HepG2 (cell line): ENCODE results near the gene MED22. TPM values are rescaled to one million over a fixed set of nuclear protein-coding genes. Genes with fewer than 3 reads are reported as not detected.

Experiments used
- ATAC-seq: fragments of 200-7000 bp; cut with Tn5 transposase; 3 replicates; pipeline ENCODE4 v1.9.1; 2020; ENCODE audit warnings: mild to moderate bottlenecking, moderate library complexity
- BruUV-seq: library from RNA; stranded (reverse); fragments of 400-500 nt; replicated peaks from 2 replicates; lab custom pipeline; 2021; lab: Mats Ljungman, UMichigan
- CTCF ChIA-PET: fragments of 300-600 bp; formaldehyde crosslinking; extraction: SDS; loops from one replicate; lab custom pipeline; 2021; ENCODE audit warnings: low total read pairs, inconsistent platforms, low intra/inter-chr PET ratio; lab: Yijun Ruan, JAX
- POLR2A ChIA-PET: fragments of 350-600 bp; sonication (Branson Sonifier 250); formaldehyde crosslinking; loops from one replicate; lab custom pipeline; 2020; ENCODE audit warnings: antibody characterized with exemption, inconsistent platforms; lab: Yijun Ruan, JAX
- DNase-seq: peaks from one replicate; pipeline ENCODE4 v3.0.0-alpha.2; 2015; ENCODE audit warnings: low spot score
- FAIRE-seq: peaks from 3 replicates; lab custom pipeline; 2011; peaks lifted over from hg19 to GRCh38; lab: Jason Lieb, UNC
- H2AFZ ChIP-seq: one replicate; pipeline ENCODE4 v1.6.1; 2011; ENCODE audit warnings: low read length, inconsistent platforms
- H3K27ac ChIP-seq: fragments of 300-600 bp; 3 replicates; pipeline ENCODE4 v1.8.0; 2011; ENCODE audit warnings: mixed run types, mild to moderate bottlenecking, mixed read lengths, low read length, inconsistent platforms; ENCODE audit not compliant: insufficient read depth; ENCODE audit errors: extremely low read length
- H3K27me3 ChIP-seq, 2 experiments: fragments of 200-600 bp in 1 of 2; 2 replicates in 1 of 2; 3 replicates in 1 of 2; pipeline versions ENCODE4 v1.6.0 to v1.8.0; 2011; ENCODE audit warnings: low read length in 2 of 2, mild to moderate bottlenecking in 2 of 2, moderate library complexity in 2 of 2, inconsistent platforms in 1 of 2; ENCODE audit not compliant: insufficient read depth in 2 of 2, control insufficient read depth in 1 of 2
- H3K36me3 ChIP-seq, 2 experiments: fragments of 200-600 bp in 1 of 2; replicated peaks in 1 of 2; 2 replicates in 1 of 2; 3 replicates in 1 of 2; pipeline versions ENCODE4 v1.5.1 to v1.8.0; 2011; ENCODE audit warnings: low read length in 2 of 2, inconsistent platforms in 1 of 2; ENCODE audit not compliant: insufficient read depth in 2 of 2, control insufficient read depth in 1 of 2
- H3K4me1 ChIP-seq: 2 replicates; pipeline ENCODE4 v1.5.1; 2012; ENCODE audit warnings: low read length, inconsistent platforms; ENCODE audit not compliant: insufficient read depth
- H3K4me2 ChIP-seq: 2 replicates; pipeline ENCODE4 v1.6.0; 2011; ENCODE audit warnings: low read depth, low read length, inconsistent platforms
- H3K4me3 ChIP-seq, 3 experiments: fragments of 200-600 bp in 1 of 3; sonication (generic), shearing (Covaris generic) in 1 of 3; replicated peaks in 1 of 3; 2 replicates each; pipeline ENCODE4 v1.5.1; 2011 to 2016; ENCODE audit warnings: low read length in 3 of 3, inconsistent platforms in 2 of 3, low read depth in 2 of 3, mild to moderate bottlenecking in 2 of 3, control low read depth in 1 of 3, mixed read lengths in 1 of 3; ENCODE audit not compliant: insufficient read depth in 1 of 3
- H3K79me2 ChIP-seq: one replicate; pipeline ENCODE4 v1.6.1; 2011; ENCODE audit warnings: low read length, inconsistent platforms; ENCODE audit not compliant: insufficient read depth
- H3K9ac ChIP-seq: 2 replicates; pipeline ENCODE4 v1.6.0; 2011; ENCODE audit warnings: mild to moderate bottlenecking, low read depth, low read length, inconsistent platforms; ENCODE audit not compliant: insufficient read depth
- H3K9me3 ChIP-seq: 2 replicates; pipeline ENCODE4 v1.5.1; 2012; ENCODE audit warnings: mild to moderate bottlenecking, low read length
- H4K20me1 ChIP-seq: 2 replicates; pipeline ENCODE4 v1.6.0; 2011; ENCODE audit warnings: inconsistent platforms, mild to moderate bottlenecking, low read length, moderate library complexity; ENCODE audit not compliant: insufficient read depth
- CEBPG ChIP-seq: IDR thresholded peaks from 2 replicates; pipeline ENCODE4 v1.6.1; 2016
- DZIP1 ChIP-seq: sonication (generic); formaldehyde crosslinking; IDR thresholded peaks from 2 replicates; pipeline ENCODE4 v1.5.0; 2020; ENCODE audit warnings: mild to moderate bottlenecking, missing genetic modification reagents
- FUBP1 ChIP-seq: sonication (generic); formaldehyde crosslinking; IDR thresholded peaks from 2 replicates; pipeline ENCODE4 v1.5.1; 2020; ENCODE audit warnings: missing genetic modification reagents, mild to moderate bottlenecking, borderline replicate concordance
- KMT2B ChIP-seq: IDR thresholded peaks from 2 replicates; pipeline ENCODE4 v1.6.1; 2016; ENCODE audit warnings: missing genetic modification reagents, missing compliant biosample characterization
- MZF1 ChIP-seq: sonication (generic); formaldehyde crosslinking; IDR thresholded peaks from 2 replicates; pipeline ENCODE4 v1.8.1; 2023; ENCODE audit warnings: mild to moderate bottlenecking, missing genetic modification reagents, borderline replicate concordance
- NFE2L1 ChIP-seq: sonication (generic); formaldehyde crosslinking; IDR thresholded peaks from 2 replicates; pipeline ENCODE4 v1.4.0; 2020; ENCODE audit warnings: missing genetic modification reagents, mild to moderate bottlenecking, borderline replicate concordance
- PCBP1 ChIP-seq: fragments of 200-400 bp; formaldehyde crosslinking; IDR thresholded peaks from 2 replicates; pipeline ENCODE4 v1.6.1; 2017; ENCODE audit warnings: mild to moderate bottlenecking, low read depth, low read length, borderline replicate concordance
- ZBTB34 ChIP-seq: sonication (generic); formaldehyde crosslinking; IDR thresholded peaks from 2 replicates; pipeline ENCODE4 v1.8.0; 2022; ENCODE audit warnings: mild to moderate bottlenecking, missing genetic modification reagents
- ZNF20 ChIP-seq: sonication (generic); formaldehyde crosslinking; IDR thresholded peaks from 2 replicates; pipeline ENCODE4 v1.4.0; 2020; ENCODE audit warnings: mild to moderate bottlenecking, moderate library complexity, missing genetic modification reagents
- ZNF609 ChIP-seq: sonication (generic); formaldehyde crosslinking; IDR thresholded peaks from 2 replicates; pipeline ENCODE4 v1.4.0; 2020; ENCODE audit warnings: mild to moderate bottlenecking, missing genetic modification reagents, borderline replicate concordance
- ZNF724P ChIP-seq: sonication (generic); formaldehyde crosslinking; IDR thresholded peaks from 2 replicates; pipeline ENCODE4 v1.8.0; 2022; ENCODE audit warnings: missing genetic modification reagents, borderline replicate concordance
- WGBS: methylation state at CpG from one replicate; pipeline ENCODE4 v1.1.6; 2017; ENCODE audit warnings: low lambda C conversion rate; 5-methylcytosine and 5-hydroxymethylcytosine counted together
- in situ Hi-C: cut with HindIII; loops from 2 replicates; pipeline ENCODE4 v1.10.0; 2017; ENCODE audit warnings: low pct_unique_long_range_greater_than_20kb; ENCODE audit not compliant: extremely low pct_ligation_motif_present
- intact Hi-C: fragments of 100-400 bp; cut with micrococcal nuclease; formaldehyde crosslinking; loops from one replicate; pipeline ENCODE4 v1.10.0; 2022; ENCODE audit not compliant: unreplicated experiment
- polyA plus RNA-seq, 8 experiments: library from polyadenylated mRNA; depleted of rRNA in 3 of 8; stranded (reverse) in 7 of 8; unstranded in 1 of 8; fragments of >200 nt; fragmentation: Illumina TruSeq in 4 of 8; extraction: Trizol in 4 of 8; gene quantifications; 2 replicates each; pipeline versions ENCODE4 v1.2.1 to v1.2.3, GENCODE V29; 2011 to 2016; ENCODE audit warnings: low read depth in 4 of 8, missing spikeins in 1 of 8, mixed read lengths in 1 of 8; ENCODE audit not compliant: insufficient read depth in 1 of 8
- total RNA-seq, 5 experiments: library from RNA; depleted of rRNA; stranded (reverse); fragments of >200 nt; fragmentation: Illumina TruSeq; extraction: Trizol; gene quantifications; 2 replicates each; pipeline ENCODE4 v1.2.3, GENCODE V29; 2016; ENCODE audit warnings: low read depth in 1 of 5

MED22 gene
- total and polyA plus RNA-seq, 2 of the 13 experiments (the other 11 are each of a cell fraction or from before 2014, with no cell fraction given), result 15.8 to 22.1 TPM

GRCh38 chr9:133347515-133347984, 381 bp downstream of the MED22 start:
- peak overlapping the region; percentile 97 for H3K27ac ChIP-seq
- peaks cover 20 to 67% of the 10 kb centered on the region in 2 experiments for H3K36me3 ChIP-seq
- ChIA-PET POLR2A (interaction anchor here (0.6 to 2.6 kb wide), 25 partner anchors 8 to 367 kb away, joined by 3 to 22 read pairs (median 5); partner anchors contain the start of genes ADAMTS13, CACFD1, REXO4 and SLC2A6), CTCF (no interaction called here)
- peak overlapping the region; percentile 99 for H3K9ac ChIP-seq
- no peak for DNase-seq
- BruUV-seq, result no TSS peak
- peak overlapping the region; percentile 82 to 100 (median 97) for H3K4me3 ChIP-seq
- H4K20me1 ChIP-seq, result peaks cover 19% of the 10 kb centered on the region
- H3K4me2 ChIP-seq, result peak overlapping the region; percentile 97
- no peak for FAIRE-seq
- 0% methylated on average over 12 of the region's 41 CpGs for WGBS
- ATAC-seq, result peak; percentile 79
- no peaks in the 10 kb centered on the region for H3K9me3 ChIP-seq
- in situ Hi-C loops (no loop called here), intact Hi-C loops (no loop called here)
- H3K27me3 ChIP-seq, result no peaks in the 10 kb centered on the region; a peak in 1 of 5 replicates
- peaks cover 29% of the 10 kb centered on the region for H3K4me1 ChIP-seq
- no peak overlapping the region for H2AFZ ChIP-seq
- H3K79me2 ChIP-seq, result peaks cover 34% of the 10 kb centered on the region
- no peak for TF ChIP-seq CEBPG (CRISPR knock-in tag)
- TF ChIP-seq MZF1 (CRISPR knock-in tag), result no peak
- TF ChIP-seq FUBP1 (CRISPR knock-in tag), result no peak
- TF ChIP-seq PCBP1, result no peak
- no peak for TF ChIP-seq ZNF609
- no peak for TF ChIP-seq ZNF724P (CRISPR knock-in tag)
- TF ChIP-seq DZIP1, result no peak
- no peak for TF ChIP-seq KMT2B (CRISPR knock-in tag)
- no peak for TF ChIP-seq ZBTB34 (CRISPR knock-in tag)
- no peak for TF ChIP-seq ZNF20 (CRISPR knock-in tag)
- TF ChIP-seq NFE2L1 (CRISPR knock-in tag), result no peak
